ENCODE measurements around the gene DNAH9. TPM values are rescaled to one million over a fixed set of nuclear protein-coding genes. Genes with fewer than 3 reads are reported as not detected.

The DNAH9 gene
- total RNA-seq, 6 experiments from 2014 or later: not detected

DNA sequence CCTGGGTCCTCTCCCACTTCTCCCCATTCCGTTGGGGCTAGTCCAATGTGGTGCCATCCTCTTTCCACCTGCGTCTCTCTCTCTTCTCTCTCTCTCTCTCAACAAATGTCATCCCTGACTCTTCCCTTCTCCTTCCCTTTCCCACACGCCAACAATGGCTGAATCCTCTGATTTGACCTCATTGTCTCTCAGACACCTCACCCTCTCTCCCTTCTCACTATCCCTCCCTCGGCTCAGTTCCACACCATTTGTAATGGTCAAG, 399.6 kb downstream of the DNAH9 start:
- Histone ChIP-seq H3K9me3 (no peaks in the 10 kb centered on the region), H3K27me3 (no peaks in the 10 kb centered on the region), H3K36me3 (no peaks in the 10 kb centered on the region), H3K4me1 (peaks cover 0 to 5% (median 0%) of the 10 kb centered on the region in 4 donors), H3K27ac (peak overlapping the region; percentile 27 to 94 (median 28)), H3K4me3 (peak overlapping the region; percentile 84 to 86 (median 85))
- ATAC-seq (peak in 1 of 4 donors; percentile 3), DNase-seq (no peak)
- 51% methylated on average over 4 of the region's 4 CpGs for WGBS (ENCODE audit: insufficient coverage, low coverage, low lambda C conversion rate, missing lambda C conversion rate)
- TF ChIP-seq, protein P1, sequence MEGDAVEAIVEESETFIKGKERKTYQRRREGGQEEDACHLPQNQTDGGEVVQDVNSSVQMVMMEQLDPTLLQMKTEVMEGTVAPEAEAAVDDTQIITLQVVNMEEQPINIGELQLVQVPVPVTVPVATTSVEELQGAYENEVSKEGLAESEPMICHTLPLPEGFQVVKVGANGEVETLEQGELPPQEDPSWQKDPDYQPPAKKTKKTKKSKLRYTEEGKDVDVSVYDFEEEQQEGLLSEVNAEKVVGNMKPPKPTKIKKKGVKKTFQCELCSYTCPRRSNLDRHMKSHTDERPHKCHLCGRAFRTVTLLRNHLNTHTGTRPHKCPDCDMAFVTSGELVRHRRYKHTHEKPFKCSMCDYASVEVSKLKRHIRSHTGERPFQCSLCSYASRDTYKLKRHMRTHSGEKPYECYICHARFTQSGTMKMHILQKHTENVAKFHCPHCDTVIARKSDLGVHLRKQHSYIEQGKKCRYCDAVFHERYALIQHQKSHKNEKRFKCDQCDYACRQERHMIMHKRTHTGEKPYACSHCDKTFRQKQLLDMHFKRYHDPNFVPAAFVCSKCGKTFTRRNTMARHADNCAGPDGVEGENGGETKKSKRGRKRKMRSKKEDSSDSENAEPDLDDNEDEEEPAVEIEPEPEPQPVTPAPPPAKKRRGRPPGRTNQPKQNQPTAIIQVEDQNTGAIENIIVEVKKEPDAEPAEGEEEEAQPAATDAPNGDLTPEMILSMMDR (IDR thresholded peaks at IDR 0.05): no peak
- no peak for TF ChIP-seq POLR2A (IDR thresholded peaks at IDR 0.05)
- intact Hi-C loops (cut with DNase I): no loop called here

DNA sequence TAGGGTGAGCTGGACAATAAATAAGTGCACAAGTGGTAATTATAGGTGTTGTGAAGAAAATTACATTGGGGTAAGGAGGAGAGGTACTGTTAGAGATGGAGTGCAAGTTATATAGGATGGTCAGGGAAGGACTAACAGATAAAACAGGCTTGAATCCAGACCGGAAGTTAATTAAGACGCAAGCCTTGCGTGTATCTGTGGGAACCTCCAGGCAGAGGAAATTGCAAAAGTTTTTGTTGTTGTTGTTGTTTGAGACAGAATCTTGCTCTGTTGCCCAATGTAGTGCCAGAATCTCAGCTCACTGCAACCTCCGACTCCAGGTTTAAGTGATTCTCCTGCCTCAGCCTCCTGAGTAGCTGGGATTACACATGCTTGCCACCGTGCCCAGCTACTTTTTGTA, 401.4 kb downstream of the DNAH9 start:
- TF ChIP-seq, protein P1 (IDR thresholded peaks at IDR 0.05): no peak
- intact Hi-C loops (cut with DNase I): no loop called here
- 59% methylated on average over 5 of the region's 5 CpGs for WGBS (ENCODE audit: insufficient coverage, low coverage, low lambda C conversion rate, missing lambda C conversion rate)
- Histone ChIP-seq H3K4me3 (no peak overlapping the region), H3K27ac (no peak overlapping the region), H3K36me3 (no peaks in the 10 kb centered on the region), H3K4me1 (peaks cover 0 to 5% (median 0%) of the 10 kb centered on the region in 4 donors), H3K27me3 (no peaks in the 10 kb centered on the region), H3K9me3 (no peaks in the 10 kb centered on the region)
- DNase-seq (no peak), ATAC-seq (no peak)

DNA sequence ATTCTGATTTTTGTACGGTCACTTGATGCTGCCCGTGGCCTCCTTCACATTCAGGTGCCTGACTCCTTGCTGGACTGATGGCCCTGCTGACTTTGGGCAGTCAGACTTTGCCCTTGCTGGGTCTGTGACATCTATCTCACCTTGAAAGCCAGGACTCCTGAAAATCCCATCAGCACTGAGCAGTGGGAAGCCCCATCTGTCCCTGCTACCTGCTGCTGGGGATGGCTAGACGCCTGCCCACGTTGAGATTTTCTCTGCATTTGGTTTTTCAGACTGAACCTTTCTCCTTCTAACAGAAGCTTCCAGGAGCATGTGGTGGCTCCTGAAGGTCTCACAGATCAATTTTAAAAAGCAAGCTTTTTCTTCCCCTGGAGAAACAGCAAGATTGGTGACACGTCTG, 409.2 kb downstream of the DNAH9 start:
- Histone ChIP-seq H3K36me3 (no peaks in the 10 kb centered on the region), H3K9me3 (no peaks in the 10 kb centered on the region), H3K4me1 (no peaks in the 10 kb centered on the region), H3K27ac (no peak overlapping the region), H3K27me3 (no peaks in the 10 kb centered on the region), H3K4me3 (no peak overlapping the region)
- WGBS (ENCODE audit: insufficient coverage, low coverage, low lambda C conversion rate, missing lambda C conversion rate): 70% methylated on average over 2 of the region's 5 CpGs
- TF ChIP-seq, protein P1 (IDR thresholded peaks at IDR 0.05): no peak
- no peak for TF ChIP-seq POLR2A (IDR thresholded peaks at IDR 0.05)
- intact Hi-C loops (cut with DNase I): no loop called here
- ATAC-seq: no peak
- no peak for DNase-seq

Data from right lobe of liver (tissue), 6 donors.